ENCODE measurements around the gene MALAT1.

DNA sequence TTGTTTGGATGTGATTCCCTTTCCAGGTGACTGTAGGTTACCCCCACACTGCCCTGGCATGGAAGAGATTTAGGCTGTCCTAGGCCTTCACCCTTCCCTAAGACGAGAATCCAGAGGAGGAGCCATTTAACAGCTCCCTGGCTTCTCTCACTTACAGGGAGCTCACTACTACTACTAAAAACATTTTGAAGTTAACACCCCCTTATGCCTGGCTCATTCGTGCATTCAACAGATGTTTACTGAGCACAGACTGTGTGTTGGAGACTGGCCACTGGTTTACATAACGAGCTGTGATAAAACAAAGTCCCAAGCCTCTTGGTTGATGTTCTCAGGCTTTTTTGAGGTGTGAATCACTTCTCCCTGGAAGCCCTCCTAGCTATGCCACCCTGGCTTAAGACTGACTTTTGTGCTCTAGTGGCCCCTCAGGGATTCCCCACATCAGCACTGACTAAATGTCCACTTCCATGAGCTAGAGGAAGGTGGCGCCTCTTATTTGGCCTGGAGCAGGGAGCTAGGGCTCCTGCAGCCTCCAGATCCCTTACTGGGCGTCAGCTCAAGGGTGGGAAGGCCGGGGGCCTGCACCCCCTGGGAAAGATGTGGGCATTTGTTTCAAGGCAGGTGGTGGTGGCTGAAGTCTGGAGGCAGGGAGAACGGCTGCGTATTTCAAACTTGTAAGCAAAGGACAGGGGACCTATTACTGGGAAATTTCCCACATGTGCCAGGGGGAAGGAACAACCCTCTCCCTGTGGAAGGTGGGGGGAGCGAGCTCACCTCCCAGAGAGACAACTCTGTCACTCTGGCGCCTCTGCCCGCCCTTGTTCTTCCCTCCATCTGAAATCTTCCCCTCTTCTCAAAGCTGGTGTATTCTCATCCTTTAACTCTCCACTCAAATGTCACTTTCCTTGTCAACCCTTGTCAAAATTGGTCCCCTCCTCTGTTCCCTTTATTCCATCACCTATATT lies 19.4 kb upstream of the MALAT1 start:
- TF ChIP-seq ZBTB8A (CRISPR knock-in tag; IDR thresholded peaks at IDR 0.05; ENCODE audit: borderline replicate concordance, low read depth) (no peak), SRSF4 (IDR thresholded peaks at IDR 0.05; ENCODE audit: low read depth, low read length, poor library complexity, severe bottlenecking) (no peak), PATZ1 (CRISPR knock-in tag; IDR thresholded peaks at IDR 0.05) (peak; percentile 84), NFE2L2 (IDR thresholded peaks at IDR 0.05; ENCODE audit: low read length) (no peak), REST (IDR thresholded peaks at IDR 0.05; ENCODE audit: borderline replicate concordance in 1 of 2, low read depth in 1 of 2, low read length in 2 of 2) (no peak), CENPX (CRISPR knock-in tag; IDR thresholded peaks at IDR 0.05) (no peak)
- TF ChIP-seq, protein P1, sequence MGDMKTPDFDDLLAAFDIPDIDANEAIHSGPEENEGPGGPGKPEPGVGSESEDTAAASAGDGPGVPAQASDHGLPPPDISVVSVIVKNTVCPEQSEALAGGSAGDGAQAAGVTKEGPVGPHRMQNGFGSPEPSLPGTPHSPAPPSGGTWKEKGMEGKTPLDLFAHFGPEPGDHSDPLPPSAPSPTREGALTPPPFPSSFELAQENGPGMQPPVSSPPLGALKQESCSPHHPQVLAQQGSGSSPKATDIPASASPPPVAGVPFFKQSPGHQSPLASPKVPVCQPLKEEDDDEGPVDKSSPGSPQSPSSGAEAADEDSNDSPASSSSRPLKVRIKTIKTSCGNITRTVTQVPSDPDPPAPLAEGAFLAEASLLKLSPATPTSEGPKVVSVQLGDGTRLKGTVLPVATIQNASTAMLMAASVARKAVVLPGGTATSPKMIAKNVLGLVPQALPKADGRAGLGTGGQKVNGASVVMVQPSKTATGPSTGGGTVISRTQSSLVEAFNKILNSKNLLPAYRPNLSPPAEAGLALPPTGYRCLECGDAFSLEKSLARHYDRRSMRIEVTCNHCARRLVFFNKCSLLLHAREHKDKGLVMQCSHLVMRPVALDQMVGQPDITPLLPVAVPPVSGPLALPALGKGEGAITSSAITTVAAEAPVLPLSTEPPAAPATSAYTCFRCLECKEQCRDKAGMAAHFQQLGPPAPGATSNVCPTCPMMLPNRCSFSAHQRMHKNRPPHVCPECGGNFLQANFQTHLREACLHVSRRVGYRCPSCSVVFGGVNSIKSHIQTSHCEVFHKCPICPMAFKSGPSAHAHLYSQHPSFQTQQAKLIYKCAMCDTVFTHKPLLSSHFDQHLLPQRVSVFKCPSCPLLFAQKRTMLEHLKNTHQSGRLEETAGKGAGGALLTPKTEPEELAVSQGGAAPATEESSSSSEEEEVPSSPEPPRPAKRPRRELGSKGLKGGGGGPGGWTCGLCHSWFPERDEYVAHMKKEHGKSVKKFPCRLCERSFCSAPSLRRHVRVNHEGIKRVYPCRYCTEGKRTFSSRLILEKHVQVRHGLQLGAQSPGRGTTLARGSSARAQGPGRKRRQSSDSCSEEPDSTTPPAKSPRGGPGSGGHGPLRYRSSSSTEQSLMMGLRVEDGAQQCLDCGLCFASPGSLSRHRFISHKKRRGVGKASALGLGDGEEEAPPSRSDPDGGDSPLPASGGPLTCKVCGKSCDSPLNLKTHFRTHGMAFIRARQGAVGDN (CRISPR knock-in tag; IDR thresholded peaks at IDR 0.05): peak; percentile 47
- TF ChIP-seq, protein P2, sequence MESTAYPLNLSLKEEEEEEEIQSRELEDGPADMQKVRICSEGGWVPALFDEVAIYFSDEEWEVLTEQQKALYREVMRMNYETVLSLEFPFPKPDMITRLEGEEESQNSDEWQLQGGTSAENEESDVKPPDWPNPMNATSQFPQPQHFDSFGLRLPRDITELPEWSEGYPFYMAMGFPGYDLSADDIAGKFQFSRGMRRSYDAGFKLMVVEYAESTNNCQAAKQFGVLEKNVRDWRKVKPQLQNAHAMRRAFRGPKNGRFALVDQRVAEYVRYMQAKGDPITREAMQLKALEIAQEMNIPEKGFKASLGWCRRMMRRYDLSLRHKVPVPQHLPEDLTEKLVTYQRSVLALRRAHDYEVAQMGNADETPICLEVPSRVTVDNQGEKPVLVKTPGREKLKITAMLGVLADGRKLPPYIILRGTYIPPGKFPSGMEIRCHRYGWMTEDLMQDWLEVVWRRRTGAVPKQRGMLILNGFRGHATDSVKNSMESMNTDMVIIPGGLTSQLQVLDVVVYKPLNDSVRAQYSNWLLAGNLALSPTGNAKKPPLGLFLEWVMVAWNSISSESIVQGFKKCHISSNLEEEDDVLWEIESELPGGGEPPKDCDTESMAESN (CRISPR knock-in tag; conservative IDR thresholded peaks at IDR 0.05): no peak
- TF ChIP-seq, protein P3, sequence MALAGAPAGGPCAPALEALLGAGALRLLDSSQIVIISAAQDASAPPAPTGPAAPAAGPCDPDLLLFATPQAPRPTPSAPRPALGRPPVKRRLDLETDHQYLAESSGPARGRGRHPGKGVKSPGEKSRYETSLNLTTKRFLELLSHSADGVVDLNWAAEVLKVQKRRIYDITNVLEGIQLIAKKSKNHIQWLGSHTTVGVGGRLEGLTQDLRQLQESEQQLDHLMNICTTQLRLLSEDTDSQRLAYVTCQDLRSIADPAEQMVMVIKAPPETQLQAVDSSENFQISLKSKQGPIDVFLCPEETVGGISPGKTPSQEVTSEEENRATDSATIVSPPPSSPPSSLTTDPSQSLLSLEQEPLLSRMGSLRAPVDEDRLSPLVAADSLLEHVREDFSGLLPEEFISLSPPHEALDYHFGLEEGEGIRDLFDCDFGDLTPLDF (CRISPR knock-in tag; IDR thresholded peaks at IDR 0.05): no peak

Data from HepG2 (cell line).